Loucy (cell line): ENCODE data around the gene LRRC59.

Experiments used
- H2AFZ ChIP-seq: fragments of 200-600 bp; sonication (generic); 2 replicates; pipeline ENCODE4 v1.6.0; 2016; ENCODE audit warnings: antibody characterized with exemption, mild to moderate bottlenecking, low read length, moderate library complexity
- H3F3A ChIP-seq: fragments of 200-600 bp; 2 replicates; pipeline ENCODE4 v1.6.0; 2016; ENCODE audit warnings: antibody characterized with exemption, low read depth, mild to moderate bottlenecking
- H3K27me3 ChIP-seq: fragments of 200-600 bp; sonication (generic); 2 replicates; pipeline ENCODE4 v1.6.1; 2014; ENCODE audit warnings: low read length, mild to moderate bottlenecking; ENCODE audit not compliant: insufficient read depth, poor library complexity, severe bottlenecking
- H3K36me3 ChIP-seq: fragments of 200-600 bp; sonication (generic); 2 replicates; pipeline ENCODE4 v1.6.1; 2016; ENCODE audit warnings: low read length; ENCODE audit not compliant: insufficient read depth
- H3K4me1 ChIP-seq: fragments of 200-600 bp; sonication (generic); 2 replicates; pipeline ENCODE4 v1.5.1; 2014; ENCODE audit warnings: low read length, mild to moderate bottlenecking; ENCODE audit not compliant: insufficient read depth, poor library complexity, severe bottlenecking
- H3K4me2 ChIP-seq: fragments of 200-600 bp; sonication (generic); 2 replicates; pipeline ENCODE4 v1.6.0; 2014; ENCODE audit warnings: antibody characterized with exemption, low read length, low read depth, mild to moderate bottlenecking; ENCODE audit not compliant: poor library complexity, severe bottlenecking
- H3K4me3 ChIP-seq: fragments of 200-600 bp; sonication (generic); 2 replicates; pipeline ENCODE4 v1.5.1; 2014; ENCODE audit warnings: low read length, mild to moderate bottlenecking, mixed read lengths; ENCODE audit not compliant: poor library complexity, severe bottlenecking
- H3K79me2 ChIP-seq: fragments of 200-600 bp; sonication (generic); 2 replicates; pipeline ENCODE4 v1.6.1; 2014; ENCODE audit warnings: low read length; ENCODE audit not compliant: insufficient read depth
- H3K9ac ChIP-seq: fragments of 200-600 bp; sonication (generic); 2 replicates; pipeline ENCODE4 v1.6.0; 2014; ENCODE audit warnings: mild to moderate bottlenecking, low read depth, low read length, moderate library complexity; ENCODE audit not compliant: poor library complexity, severe bottlenecking
- H3K9me2 ChIP-seq: fragments of 200-600 bp; sonication (generic); replicated peaks from 2 replicates; pipeline ENCODE4 v1.6.1; 2016; ENCODE audit warnings: low read depth, low read length, mixed read lengths
- H3K9me3 ChIP-seq: fragments of 200-600 bp; sonication (generic); 2 replicates; pipeline ENCODE4 v1.6.1; 2014; ENCODE audit warnings: mild to moderate bottlenecking, antibody characterized with exemption, low read length, low read depth; ENCODE audit not compliant: insufficient read depth
- H4K20me1 ChIP-seq: fragments of 200-600 bp; sonication (generic); 2 replicates; pipeline ENCODE4 v1.6.0; 2014; ENCODE audit warnings: antibody characterized with exemption, low read length, mild to moderate bottlenecking; ENCODE audit not compliant: insufficient read depth, poor library complexity, severe bottlenecking
- CTCF ChIP-seq: fragments of 200-600 bp; sonication (generic); conservative IDR thresholded peaks from 2 replicates; pipeline ENCODE4 v1.5.1; 2014; ENCODE audit warnings: mild to moderate bottlenecking, antibody characterized with exemption, low read length
- EZH2phosphoT487 ChIP-seq: fragments of 200-600 bp; IDR thresholded peaks from 2 replicates; pipeline ENCODE4 v1.6.1; 2018; ENCODE audit warnings: antibody characterized with exemption, mild to moderate bottlenecking, moderate library complexity, borderline replicate concordance

Gene LRRC59

GRCh38 chr17:50356892-50357510 lies 40.3 kb downstream of the LRRC59 start:
- no peak overlapping the region for H2AFZ ChIP-seq
- peaks cover 43% of the 10 kb centered on the region; the same call in 1 of the 2 replicates for H3K36me3 ChIP-seq
- no peak overlapping the region for H3K4me2 ChIP-seq
- H3K27me3 ChIP-seq: no peaks in the 10 kb centered on the region
- H4K20me1 ChIP-seq: no peaks in the 10 kb centered on the region
- TF ChIP-seq CTCF: no peak
- no peak for TF ChIP-seq EZH2phosphoT487
- no peak overlapping the region for H3K4me3 ChIP-seq
- H3K9ac ChIP-seq: no peak overlapping the region
- no peaks in the 10 kb centered on the region for H3K4me1 ChIP-seq
- H3F3A ChIP-seq: no peaks in the 10 kb centered on the region
- H3K9me2 ChIP-seq: no peaks in the 10 kb centered on the region
- no peaks in the 10 kb centered on the region for H3K79me2 ChIP-seq
- H3K9me3 ChIP-seq: no peaks in the 10 kb centered on the region

GRCh38 chr17:50356418-50356817 lies 40.9 kb downstream of the LRRC59 start:
- TF ChIP-seq CTCF (no peak), EZH2phosphoT487 (no peak)
- no peak overlapping the region for H3K4me3 ChIP-seq
- no peak overlapping the region for H3K4me2 ChIP-seq
- no peaks in the 10 kb centered on the region for H3K27me3 ChIP-seq
- no peaks in the 10 kb centered on the region for H3K79me2 ChIP-seq
- H3F3A ChIP-seq: no peaks in the 10 kb centered on the region
- H3K36me3 ChIP-seq: peaks cover 43% of the 10 kb centered on the region; the same call in 1 of the 2 replicates
- no peak overlapping the region for H3K9ac ChIP-seq
- no peaks in the 10 kb centered on the region for H3K4me1 ChIP-seq
- H2AFZ ChIP-seq: no peak overlapping the region
- H3K9me3 ChIP-seq: no peaks in the 10 kb centered on the region
- H4K20me1 ChIP-seq: no peaks in the 10 kb centered on the region
- H3K9me2 ChIP-seq: no peaks in the 10 kb centered on the region

- H3K27me3 ChIP-seq: no peaks in the 10 kb centered on the region
- no peak for TF ChIP-seq CTCF
- TF ChIP-seq EZH2phosphoT487: no peak
- no peaks in the 10 kb centered on the region for H3K4me1 ChIP-seq
- no peaks in the 10 kb centered on the region for H4K20me1 ChIP-seq
- no peak overlapping the region for H3K4me2 ChIP-seq
- H3K36me3 ChIP-seq: peaks cover 43% of the 10 kb centered on the region; the same call in 1 of the 2 replicates
- H3K4me3 ChIP-seq: no peak overlapping the region
- H3K9me3 ChIP-seq: no peaks in the 10 kb centered on the region
- no peaks in the 10 kb centered on the region for H3K9me2 ChIP-seq
- no peak overlapping the region for H2AFZ ChIP-seq
- H3F3A ChIP-seq: no peaks in the 10 kb centered on the region
- H3K9ac ChIP-seq: no peak overlapping the region
- H3K79me2 ChIP-seq: no peaks in the 10 kb centered on the region
Measured at GRCh38 chr17:50355701-50356341, 41.5 kb downstream of the LRRC59 start.
